ENCODE data around the gene SEPTIN1. TPM values are rescaled to one million over a fixed set of nuclear protein-coding genes. Genes with fewer than 3 reads are reported as not detected.
A peak's percentile ranks its signal among the peaks of the same experiment; 100 is the strongest.

The SEPTIN1 gene
- total and polyA plus RNA-seq, 2 of the 13 experiments (the other 11 are each of a cell fraction or from before 2014, with no cell fraction given), result 0.18 to 0.67 TPM

GRCh38 chr16:30409125-30410060 lies 27.0 kb upstream of the SEPTIN1 start (continued):
- TF ChIP-seq ZFP36 (IDR thresholded peaks at IDR 0.05; ENCODE audit: borderline replicate concordance, low read depth, low read length, partially characterized antibody) (no peak), ZNF256 (CRISPR knock-in tag; conservative IDR thresholded peaks at IDR 0.05) (no peak), PHF5A (CRISPR knock-in tag; IDR thresholded peaks at IDR 0.05; ENCODE audit: low read depth, unreplicated experiment) (no peak), MEF2D (CRISPR knock-in tag; IDR thresholded peaks at IDR 0.05) (peak; percentile 75; the same call in 1 of the 2 replicates), RARA (CRISPR knock-in tag; IDR thresholded peaks at IDR 0.05) (0 out of 2 replicates have a peak, but pooled peaks have one; percentile 9), CEBPB (IDR thresholded peaks at IDR 0.05; ENCODE audit: borderline replicate concordance, low read depth, low read length) (no peak), ZNF670 (CRISPR knock-in tag; IDR thresholded peaks at IDR 0.05; ENCODE audit: borderline replicate concordance) (no peak), NAIF1 (CRISPR knock-in tag; IDR thresholded peaks at IDR 0.05; ENCODE audit: borderline replicate concordance) (0 out of 2 replicates have a peak, but pooled peaks have one; percentile 40), ZNF557 (CRISPR knock-in tag; IDR thresholded peaks at IDR 0.05) (no peak), ZNF234 (CRISPR knock-in tag; conservative IDR thresholded peaks at IDR 0.05) (no peak), DDIT3 (CRISPR knock-in tag; IDR thresholded peaks at IDR 0.05) (no peak), ZNF235 (CRISPR knock-in tag; IDR thresholded peaks at IDR 0.05; ENCODE audit: borderline replicate concordance) (no peak), ZNF468 (CRISPR knock-in tag; IDR thresholded peaks at IDR 0.05) (no peak), NCOA5 (CRISPR knock-in tag; IDR thresholded peaks at IDR 0.05) (no peak)
- TF ChIP-seq, protein P1, sequence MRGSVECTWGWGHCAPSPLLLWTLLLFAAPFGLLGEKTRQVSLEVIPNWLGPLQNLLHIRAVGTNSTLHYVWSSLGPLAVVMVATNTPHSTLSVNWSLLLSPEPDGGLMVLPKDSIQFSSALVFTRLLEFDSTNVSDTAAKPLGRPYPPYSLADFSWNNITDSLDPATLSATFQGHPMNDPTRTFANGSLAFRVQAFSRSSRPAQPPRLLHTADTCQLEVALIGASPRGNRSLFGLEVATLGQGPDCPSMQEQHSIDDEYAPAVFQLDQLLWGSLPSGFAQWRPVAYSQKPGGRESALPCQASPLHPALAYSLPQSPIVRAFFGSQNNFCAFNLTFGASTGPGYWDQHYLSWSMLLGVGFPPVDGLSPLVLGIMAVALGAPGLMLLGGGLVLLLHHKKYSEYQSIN (CRISPR knock-in tag; IDR thresholded peaks at IDR 0.05; ENCODE audit: borderline replicate concordance), result no peak
- TF ChIP-seq, protein P2, sequence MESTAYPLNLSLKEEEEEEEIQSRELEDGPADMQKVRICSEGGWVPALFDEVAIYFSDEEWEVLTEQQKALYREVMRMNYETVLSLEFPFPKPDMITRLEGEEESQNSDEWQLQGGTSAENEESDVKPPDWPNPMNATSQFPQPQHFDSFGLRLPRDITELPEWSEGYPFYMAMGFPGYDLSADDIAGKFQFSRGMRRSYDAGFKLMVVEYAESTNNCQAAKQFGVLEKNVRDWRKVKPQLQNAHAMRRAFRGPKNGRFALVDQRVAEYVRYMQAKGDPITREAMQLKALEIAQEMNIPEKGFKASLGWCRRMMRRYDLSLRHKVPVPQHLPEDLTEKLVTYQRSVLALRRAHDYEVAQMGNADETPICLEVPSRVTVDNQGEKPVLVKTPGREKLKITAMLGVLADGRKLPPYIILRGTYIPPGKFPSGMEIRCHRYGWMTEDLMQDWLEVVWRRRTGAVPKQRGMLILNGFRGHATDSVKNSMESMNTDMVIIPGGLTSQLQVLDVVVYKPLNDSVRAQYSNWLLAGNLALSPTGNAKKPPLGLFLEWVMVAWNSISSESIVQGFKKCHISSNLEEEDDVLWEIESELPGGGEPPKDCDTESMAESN (CRISPR knock-in tag; conservative IDR thresholded peaks at IDR 0.05), result 0 out of 2 replicates have a peak, but pooled peaks have one; percentile 31
- TF ChIP-seq, protein P3, sequence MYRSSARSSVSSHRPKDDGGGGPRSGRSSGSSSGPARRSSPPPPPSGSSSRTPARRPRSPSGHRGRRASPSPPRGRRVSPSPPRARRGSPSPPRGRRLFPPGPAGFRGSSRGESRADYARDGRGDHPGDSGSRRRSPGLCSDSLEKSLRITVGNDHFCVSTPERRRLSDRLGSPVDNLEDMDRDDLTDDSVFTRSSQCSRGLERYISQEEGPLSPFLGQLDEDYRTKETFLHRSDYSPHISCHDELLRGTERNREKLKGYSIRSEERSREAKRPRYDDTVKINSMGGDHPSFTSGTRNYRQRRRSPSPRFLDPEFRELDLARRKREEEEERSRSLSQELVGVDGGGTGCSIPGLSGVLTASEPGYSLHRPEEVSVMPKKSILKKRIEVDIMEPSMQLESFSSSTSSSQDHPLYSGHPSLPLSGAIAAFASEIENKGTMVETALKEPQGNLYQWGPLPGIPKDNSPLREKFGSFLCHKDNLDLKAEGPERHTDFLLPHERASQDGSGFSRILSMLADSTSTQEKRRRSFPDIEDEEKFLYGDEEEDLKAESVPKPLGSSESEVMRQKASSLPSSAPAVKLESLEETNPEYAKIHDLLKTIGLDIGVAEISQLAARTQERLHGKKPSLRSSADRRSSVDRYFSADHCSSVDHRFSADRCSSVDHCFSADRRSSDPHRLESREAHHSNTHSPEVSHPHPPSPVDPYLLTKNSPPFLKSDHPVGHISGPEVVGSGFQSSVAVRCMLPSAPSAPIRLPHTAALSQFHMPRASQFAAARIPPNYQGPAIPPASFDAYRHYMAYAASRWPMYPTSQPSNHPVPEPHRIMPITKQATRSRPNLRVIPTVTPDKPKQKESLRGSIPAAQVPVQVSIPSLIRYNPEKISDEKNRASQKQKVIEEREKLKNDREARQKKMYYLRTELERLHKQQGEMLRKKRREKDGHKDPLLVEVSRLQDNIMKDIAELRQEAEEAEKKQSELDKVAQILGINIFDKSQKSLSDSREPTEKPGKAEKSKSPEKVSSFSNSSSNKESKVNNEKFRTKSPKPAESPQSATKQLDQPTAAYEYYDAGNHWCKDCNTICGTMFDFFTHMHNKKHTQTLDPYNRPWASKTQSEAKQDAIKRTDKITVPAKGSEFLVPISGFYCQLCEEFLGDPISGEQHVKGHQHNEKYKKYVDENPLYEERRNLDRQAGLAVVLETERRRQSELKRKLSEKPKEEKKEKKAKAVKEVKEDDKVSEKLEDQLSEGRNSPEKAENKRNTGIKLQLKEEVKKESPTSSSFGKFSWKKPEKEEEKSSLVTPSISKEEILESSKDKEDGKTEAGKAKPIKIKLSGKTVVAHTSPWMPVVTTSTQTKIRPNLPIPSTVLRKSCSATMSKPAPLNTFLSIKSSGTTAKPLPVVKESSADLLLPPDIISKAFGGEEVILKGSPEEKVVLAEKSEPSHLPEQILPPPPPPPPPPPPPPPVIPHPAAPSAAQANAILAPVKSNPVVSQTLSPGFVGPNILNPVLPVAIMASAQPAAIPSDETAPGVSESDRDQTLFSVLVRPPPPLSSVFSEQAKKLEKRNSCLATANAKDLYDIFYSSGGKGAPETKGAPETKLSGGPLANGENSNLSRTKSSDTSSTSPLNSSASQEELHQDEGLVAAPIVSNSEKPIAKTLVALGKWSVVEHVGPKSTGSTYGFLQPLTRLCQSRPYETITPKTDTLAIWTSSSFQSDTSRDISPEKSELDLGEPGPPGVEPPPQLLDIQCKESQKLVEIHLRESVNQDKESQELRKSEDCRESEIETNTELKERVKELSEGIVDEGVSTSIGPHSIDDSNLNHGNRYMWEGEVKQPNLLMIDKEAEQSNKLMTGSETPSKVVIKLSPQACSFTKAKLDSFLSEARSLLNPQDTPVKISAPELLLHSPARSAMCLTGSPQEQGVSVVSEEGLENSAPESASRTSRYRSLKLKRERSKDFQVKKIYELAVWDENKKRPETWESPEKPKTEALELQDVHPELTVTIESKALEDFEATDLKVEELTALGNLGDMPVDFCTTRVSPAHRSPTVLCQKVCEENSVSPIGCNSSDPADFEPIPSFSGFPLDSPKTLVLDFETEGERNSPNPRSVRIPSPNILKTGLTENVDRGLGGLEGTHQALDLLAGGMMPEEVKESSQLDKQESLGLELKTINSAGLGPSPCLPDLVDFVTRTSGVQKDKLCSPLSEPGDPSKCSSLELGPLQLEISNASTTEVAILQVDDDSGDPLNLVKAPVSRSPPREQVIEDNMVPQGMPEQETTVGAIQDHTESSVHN (CRISPR knock-in tag; IDR thresholded peaks at IDR 0.05), result no peak
